ENCODE data around the gene CACNB3. TPM values are rescaled to one million over a fixed set of nuclear protein-coding genes. Genes with fewer than 3 reads are reported as not detected.

Gene CACNB3
- total RNA-seq, 1 donor, result 15.2 TPM

DNA sequence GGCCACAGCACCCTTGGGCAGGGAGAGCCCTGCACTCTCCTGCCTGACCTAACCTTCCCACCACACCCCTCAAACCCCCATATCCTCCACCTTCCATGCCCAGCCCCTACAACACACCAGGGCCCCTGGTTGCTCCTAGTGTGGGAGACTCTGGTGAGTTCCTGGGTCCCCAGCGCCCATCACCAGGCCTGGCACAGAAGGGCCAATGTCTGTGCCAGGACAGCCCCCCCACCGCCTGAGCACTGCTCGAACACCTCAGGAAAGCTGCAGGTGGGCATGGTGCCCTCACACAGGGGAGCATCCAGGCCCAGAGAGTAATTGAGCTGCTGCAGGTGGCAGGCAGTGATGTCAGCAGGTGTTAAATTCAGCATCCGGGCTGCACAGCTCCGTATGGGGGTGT lies 44.6 kb upstream of the CACNB3 start:
- TF ChIP-seq, protein P1, sequence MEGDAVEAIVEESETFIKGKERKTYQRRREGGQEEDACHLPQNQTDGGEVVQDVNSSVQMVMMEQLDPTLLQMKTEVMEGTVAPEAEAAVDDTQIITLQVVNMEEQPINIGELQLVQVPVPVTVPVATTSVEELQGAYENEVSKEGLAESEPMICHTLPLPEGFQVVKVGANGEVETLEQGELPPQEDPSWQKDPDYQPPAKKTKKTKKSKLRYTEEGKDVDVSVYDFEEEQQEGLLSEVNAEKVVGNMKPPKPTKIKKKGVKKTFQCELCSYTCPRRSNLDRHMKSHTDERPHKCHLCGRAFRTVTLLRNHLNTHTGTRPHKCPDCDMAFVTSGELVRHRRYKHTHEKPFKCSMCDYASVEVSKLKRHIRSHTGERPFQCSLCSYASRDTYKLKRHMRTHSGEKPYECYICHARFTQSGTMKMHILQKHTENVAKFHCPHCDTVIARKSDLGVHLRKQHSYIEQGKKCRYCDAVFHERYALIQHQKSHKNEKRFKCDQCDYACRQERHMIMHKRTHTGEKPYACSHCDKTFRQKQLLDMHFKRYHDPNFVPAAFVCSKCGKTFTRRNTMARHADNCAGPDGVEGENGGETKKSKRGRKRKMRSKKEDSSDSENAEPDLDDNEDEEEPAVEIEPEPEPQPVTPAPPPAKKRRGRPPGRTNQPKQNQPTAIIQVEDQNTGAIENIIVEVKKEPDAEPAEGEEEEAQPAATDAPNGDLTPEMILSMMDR (IDR thresholded peaks at IDR 0.05; ENCODE audit: extremely low read depth, low read depth, low read length), result no peak
- Histone ChIP-seq H2AFZ (ENCODE audit: low read length) (no peak overlapping the region), H3K4me1 (ENCODE audit: insufficient read depth, low read length) (no peaks in the 10 kb centered on the region), H3K36me3 (ENCODE audit: insufficient read depth, low read length) (peaks cover 74% of the 10 kb centered on the region), H3K27ac (ENCODE audit: low read depth, low read length) (no peak overlapping the region), H4K20me1 (ENCODE audit: insufficient read depth, low read length) (peaks cover 25% of the 10 kb centered on the region), H3K9me3 (ENCODE audit: low read depth, low read length) (no peaks in the 10 kb centered on the region), H3K4me3 (ENCODE audit: insufficient read depth, low read length) (no peak overlapping the region), H3K79me2 (ENCODE audit: insufficient read depth, low read length) (peaks cover 10% of the 10 kb centered on the region), H3K27me3 (ENCODE audit: insufficient read depth, low read length) (no peaks in the 10 kb centered on the region), H3K4me2 (ENCODE audit: insufficient read depth, low read length) (no peak overlapping the region)
- DNase-seq (ENCODE audit: insufficient read length, low spot score, missing footprints), result peak; percentile 19

DNA sequence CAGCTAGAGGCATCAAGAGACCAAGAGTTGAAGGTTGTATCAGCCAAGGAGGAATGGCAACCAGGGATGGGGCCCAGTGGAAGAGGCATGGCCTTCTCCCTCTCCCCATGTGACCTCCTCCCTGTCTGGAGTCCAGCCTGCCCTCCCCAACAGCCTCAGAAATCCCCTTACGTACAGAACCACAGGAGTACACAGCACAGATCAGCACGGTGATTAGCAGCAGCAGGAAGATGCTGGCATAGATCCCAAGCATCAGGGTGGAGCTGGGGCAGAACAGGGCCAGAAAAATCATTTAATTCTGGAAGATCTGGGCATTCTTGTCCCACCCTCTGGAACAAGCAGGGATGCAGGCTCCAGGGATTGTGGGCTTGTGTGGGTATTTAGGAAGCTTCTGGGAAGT lies 43.8 kb upstream of the CACNB3 start:
- Histone ChIP-seq H3K4me2 (ENCODE audit: insufficient read depth, low read length) (no peak overlapping the region), H3K27me3 (ENCODE audit: insufficient read depth, low read length) (no peaks in the 10 kb centered on the region), H3K79me2 (ENCODE audit: insufficient read depth, low read length) (peaks cover 15% of the 10 kb centered on the region), H3K36me3 (ENCODE audit: insufficient read depth, low read length) (peaks cover 71% of the 10 kb centered on the region), H4K20me1 (ENCODE audit: insufficient read depth, low read length) (peaks cover 30% of the 10 kb centered on the region), H3K4me3 (ENCODE audit: insufficient read depth, low read length) (no peak overlapping the region), H3K27ac (ENCODE audit: low read depth, low read length) (no peak overlapping the region), H3K9me3 (ENCODE audit: low read depth, low read length) (no peaks in the 10 kb centered on the region), H2AFZ (ENCODE audit: low read length) (no peak overlapping the region), H3K4me1 (ENCODE audit: insufficient read depth, low read length) (peaks cover 6% of the 10 kb centered on the region)
- peak; percentile 37 for DNase-seq (ENCODE audit: insufficient read length, low spot score, missing footprints)
- TF ChIP-seq, protein P1 (IDR thresholded peaks at IDR 0.05; ENCODE audit: extremely low read depth, low read depth, low read length), result no peak

DNA sequence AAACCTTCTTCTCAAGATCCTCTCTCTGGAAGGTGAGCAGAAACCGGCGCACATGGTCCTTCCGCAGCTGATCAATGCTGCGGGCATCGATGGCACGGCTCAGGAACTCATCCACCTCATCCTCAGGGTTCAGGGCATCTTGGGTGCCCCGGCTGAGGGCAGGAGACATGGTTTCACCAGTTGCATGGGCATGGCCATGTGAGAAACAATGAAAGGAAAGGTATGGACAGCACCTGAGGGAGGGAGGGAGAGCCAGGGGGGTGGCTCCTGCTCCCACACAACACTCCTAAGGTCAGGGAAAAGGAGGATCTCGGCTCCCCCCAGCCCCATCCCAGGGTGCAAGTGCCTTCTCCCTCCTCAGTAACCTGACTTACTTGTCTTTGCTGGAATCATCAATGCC lies 43.0 kb upstream of the CACNB3 start:
- no peak overlapping the region for H3K4me3 ChIP-seq (ENCODE audit: insufficient read depth, low read length)
- H3K36me3 ChIP-seq (ENCODE audit: insufficient read depth, low read length), result peaks cover 68% of the 10 kb centered on the region

DNA sequence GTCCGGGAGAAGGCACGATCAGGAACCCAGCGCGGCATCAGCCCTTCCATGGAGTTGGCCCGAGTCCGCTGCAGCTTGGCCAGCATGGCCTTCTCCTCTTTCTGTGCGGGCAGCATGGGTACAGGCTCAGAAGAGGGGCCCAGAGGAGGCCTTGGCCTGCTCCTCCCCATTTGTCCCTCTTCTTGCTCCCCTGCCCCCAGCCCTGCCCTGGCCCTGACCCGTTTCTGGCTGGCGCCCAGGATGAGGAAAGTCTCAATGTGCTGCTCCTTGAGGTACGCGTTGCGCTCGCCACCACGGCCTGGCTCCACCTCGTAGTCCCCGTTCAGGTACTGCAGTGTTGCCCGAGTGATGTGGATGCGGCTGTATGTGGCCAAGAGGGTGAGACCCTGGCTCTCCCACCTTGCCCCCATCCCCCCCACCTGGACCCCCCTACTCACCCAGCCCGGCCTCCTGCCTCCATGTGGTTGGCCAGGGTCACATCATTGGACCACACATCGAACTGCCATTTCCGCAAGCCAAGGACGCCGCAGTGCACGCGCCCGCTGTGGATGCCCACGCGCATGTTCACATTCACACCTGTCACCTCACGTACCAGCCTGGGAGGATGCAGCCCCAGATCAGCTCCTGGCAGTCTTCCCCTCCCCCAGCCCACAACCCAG lies 42.2 kb upstream of the CACNB3 start:
- Histone ChIP-seq H3K4me1 (ENCODE audit: insufficient read depth, low read length) (peaks cover 18% of the 10 kb centered on the region), H3K4me3 (ENCODE audit: insufficient read depth, low read length) (no peak overlapping the region), H3K27ac (ENCODE audit: low read depth, low read length) (no peak overlapping the region), H3K9me3 (ENCODE audit: low read depth, low read length) (no peaks in the 10 kb centered on the region), H3K36me3 (ENCODE audit: insufficient read depth, low read length) (peaks cover 60% of the 10 kb centered on the region), H4K20me1 (ENCODE audit: insufficient read depth, low read length) (peaks cover 32% of the 10 kb centered on the region), H3K4me2 (ENCODE audit: insufficient read depth, low read length) (no peak overlapping the region), H3K79me2 (ENCODE audit: insufficient read depth, low read length) (peaks cover 23% of the 10 kb centered on the region), H2AFZ (ENCODE audit: low read length) (no peak overlapping the region), H3K27me3 (ENCODE audit: insufficient read depth, low read length) (no peaks in the 10 kb centered on the region)
- TF ChIP-seq, protein P1 (IDR thresholded peaks at IDR 0.05; ENCODE audit: extremely low read depth, low read depth, low read length), result no peak
- DNase-seq (ENCODE audit: insufficient read length, low spot score, missing footprints), result peak; percentile 45

More for the DNA sequence above, 43.0 kb upstream of the CACNB3 start:
- DNase-seq (ENCODE audit: insufficient read length, low spot score, missing footprints), result peak; percentile 54
- Histone ChIP-seq H3K79me2 (ENCODE audit: insufficient read depth, low read length) (peaks cover 19% of the 10 kb centered on the region), H3K9me3 (ENCODE audit: low read depth, low read length) (no peaks in the 10 kb centered on the region), H2AFZ (ENCODE audit: low read length) (no peak overlapping the region), H3K27ac (ENCODE audit: low read depth, low read length) (no peak overlapping the region), H4K20me1 (ENCODE audit: insufficient read depth, low read length) (peaks cover 33% of the 10 kb centered on the region), H3K4me1 (ENCODE audit: insufficient read depth, low read length) (peaks cover 13% of the 10 kb centered on the region), H3K27me3 (ENCODE audit: insufficient read depth, low read length) (no peaks in the 10 kb centered on the region), H3K4me2 (ENCODE audit: insufficient read depth, low read length) (no peak overlapping the region)
- TF ChIP-seq, protein P1 (IDR thresholded peaks at IDR 0.05; ENCODE audit: extremely low read depth, low read depth, low read length), result no peak
